Mammary epithelial cell (primary cell): Measurements from ENCODE around the gene EXOG.

ENCODE experiments used
- CTCF ChIP-seq, 2 donors: IDR thresholded peaks in 1 of 2; conservative IDR thresholded peaks in 1 of 2; 2 replicates each; pipeline ENCODE4 v1.5.1; 2011 to 2012; ENCODE audit warnings: inconsistent platforms in 2 of 2, low read length in 2 of 2, mild to moderate bottlenecking in 2 of 2, control low read depth in 1 of 2, low read depth in 1 of 2; ENCODE audit not compliant: insufficient read depth in 1 of 2; ENCODE audit errors: extremely low read depth in 1 of 2
- EZH2 ChIP-seq: IDR thresholded peaks from 2 replicates; pipeline ENCODE4 v1.6.1; 2012; ENCODE audit warnings: low read length, inconsistent platforms, borderline replicate concordance

- no peak for TF ChIP-seq CTCF (conservative IDR thresholded peaks at IDR 0.05 in 1 of 2, IDR thresholded peaks at IDR 0.05 in 1 of 2; ENCODE audit: extremely low read depth in 1 of 2, insufficient read depth in 1 of 2, low read depth in 1 of 2, low read length in 2 of 2)
- TF ChIP-seq EZH2, result no peak
Observed at GRCh38 chr3:38487323-38487722, 8.8 kb upstream of the EXOG start.
